Fibroblast of skin of back (primary cell): Measurements from ENCODE around the gene SBF2.
A peak's percentile ranks its signal among the peaks of the same experiment; 100 is the strongest.

Source experiments
- DNase-seq: peaks from one replicate; pipeline ENCODE4 v3.0.0-alpha.2; 2013

Gene SBF2

GRCh38 chr11:9840460-9841004, 453.5 kb downstream of the SBF2 start:
- DNase-seq: no peak

DNA sequence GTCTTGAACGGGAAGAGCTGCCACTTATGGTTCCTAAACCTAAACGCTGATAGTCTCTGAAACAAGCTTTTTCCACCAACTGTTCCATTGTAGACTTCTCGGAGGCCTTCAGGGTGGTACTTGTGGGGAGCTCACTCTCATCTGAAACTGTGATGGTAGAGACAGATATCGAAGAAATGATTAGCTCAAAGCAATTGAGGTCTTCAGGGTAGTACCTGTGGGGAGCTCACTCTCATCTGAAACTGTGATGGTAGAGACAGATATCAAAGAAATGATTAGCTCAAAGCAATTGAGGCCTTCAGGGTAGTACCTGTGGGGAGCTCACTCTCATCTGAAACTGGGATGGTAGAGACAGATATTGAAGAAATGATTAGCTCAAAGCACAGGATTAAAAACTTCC, 454.5 kb downstream of the SBF2 start:
- DNase-seq: no peak

- no peak for DNase-seq
Measured at GRCh38 chr11:9838961-9839360, 455.1 kb downstream of the SBF2 start.

GRCh38 chr11:9838229-9838628, 455.8 kb downstream of the SBF2 start:
- peak; percentile 67 for DNase-seq

DNA sequence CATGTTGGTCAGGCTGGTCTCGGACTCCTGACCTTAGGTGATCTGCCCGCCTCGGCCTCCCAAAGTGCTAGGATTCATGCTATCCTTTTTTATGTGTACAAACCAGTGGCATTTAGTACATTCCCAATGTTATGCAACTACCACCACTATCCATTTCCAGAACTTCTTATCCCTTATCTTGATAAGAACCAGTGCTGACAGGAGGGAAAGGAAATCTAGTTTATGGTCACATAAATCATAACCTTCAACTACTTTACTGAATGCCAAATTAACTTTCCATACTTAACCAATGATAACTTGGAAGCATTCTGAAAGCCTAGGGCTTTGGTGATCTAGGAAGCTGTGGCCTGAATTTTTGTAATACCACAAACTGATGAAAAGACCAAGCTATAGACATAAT, 459.7 kb downstream of the SBF2 start:
- DNase-seq: no peak

DNA sequence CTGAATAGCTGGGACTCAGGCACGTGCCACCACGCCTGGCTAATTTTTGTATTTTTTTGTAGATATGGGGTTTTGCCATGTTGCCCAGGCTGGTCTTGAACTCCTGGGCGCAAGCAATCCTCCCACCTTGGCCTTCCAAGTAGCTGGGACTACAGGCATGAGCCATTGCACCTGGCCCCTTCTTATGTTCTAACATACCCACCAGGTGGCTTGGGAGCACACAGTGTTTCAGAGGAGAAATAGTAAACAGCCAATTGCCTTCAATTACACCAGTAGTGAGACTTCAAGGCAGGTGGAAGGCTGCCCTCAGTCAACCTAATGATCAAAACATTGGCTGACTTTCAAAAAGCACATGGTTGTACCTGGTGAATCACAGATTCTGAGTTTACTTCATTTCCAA, 462.9 kb downstream of the SBF2 start:
- DNase-seq: no peak

- DNase-seq: no peak
Measured at GRCh38 chr11:9827708-9828107, 466.3 kb downstream of the SBF2 start.

DNA sequence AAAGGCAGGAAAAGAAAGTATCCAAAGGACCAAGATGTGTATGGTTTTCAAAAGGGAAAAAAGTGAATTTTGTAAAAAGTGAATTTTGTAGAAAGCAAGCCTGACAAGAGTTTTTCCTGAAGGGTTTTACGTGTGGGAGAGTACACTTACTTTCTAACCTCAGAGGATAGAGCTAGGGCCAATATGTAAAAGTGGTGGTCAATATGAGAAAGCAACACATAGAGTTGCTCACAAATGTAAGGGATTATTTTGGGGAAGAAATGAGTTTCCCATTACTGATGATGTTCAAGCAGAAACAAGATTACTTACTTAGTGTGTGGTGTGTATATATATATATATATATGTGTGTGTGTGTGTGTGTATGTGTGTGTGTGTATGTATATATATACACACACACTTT, 467.6 kb downstream of the SBF2 start:
- DNase-seq: no peak

- DNase-seq: no peak
Measured at GRCh38 chr11:9825895-9826294, 468.1 kb downstream of the SBF2 start.

- no peak for DNase-seq
Measured at GRCh38 chr11:9825315-9825714, 468.7 kb downstream of the SBF2 start.

- DNase-seq: no peak
Measured at GRCh38 chr11:9823887-9824385, 470.1 kb downstream of the SBF2 start.

GRCh38 chr11:9823439-9823838, 470.6 kb downstream of the SBF2 start:
- no peak for DNase-seq

DNA sequence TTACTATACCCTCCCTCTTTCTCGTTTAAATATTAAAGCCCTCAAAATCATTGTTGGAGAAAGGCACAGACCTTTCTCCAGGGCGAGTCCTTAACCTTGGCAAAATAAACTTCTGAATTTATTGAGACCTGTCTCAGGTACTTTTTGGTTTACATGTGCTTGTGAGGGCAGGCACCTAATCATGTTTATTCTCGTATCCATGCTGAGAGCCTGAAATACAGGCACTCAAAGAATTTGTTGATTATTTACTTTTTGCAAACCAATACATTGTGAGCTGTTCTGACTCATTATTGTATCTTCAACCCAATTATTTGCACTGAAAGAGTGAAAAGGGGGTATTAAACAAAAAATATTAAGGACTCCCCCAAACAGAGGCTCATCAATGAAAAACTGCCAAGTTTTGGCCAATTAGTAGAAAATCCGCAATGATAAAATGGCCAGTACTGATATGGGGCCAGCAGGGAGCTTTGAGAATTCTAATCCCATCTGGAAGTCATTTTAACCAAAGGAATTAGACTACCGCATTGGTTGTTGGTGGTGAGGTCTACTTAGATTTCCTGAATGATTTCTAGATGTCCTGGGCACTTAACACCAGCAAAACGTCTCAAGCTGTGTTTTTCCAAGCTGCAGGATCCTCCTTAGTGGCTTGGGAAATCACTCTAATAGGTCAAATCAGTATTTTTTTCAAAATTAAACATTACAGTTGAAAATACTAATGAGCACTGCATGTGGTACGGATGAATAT, 472.8 kb downstream of the SBF2 start:
- peak; percentile 67 for DNase-seq

GRCh38 chr11:9820260-9820659, 473.8 kb downstream of the SBF2 start:
- no peak for DNase-seq

GRCh38 chr11:9817191-9817590, 476.8 kb downstream of the SBF2 start:
- no peak for DNase-seq

- DNase-seq: peak; percentile 74
Measured at GRCh38 chr11:9815486-9816136, 478.4 kb downstream of the SBF2 start.

DNA sequence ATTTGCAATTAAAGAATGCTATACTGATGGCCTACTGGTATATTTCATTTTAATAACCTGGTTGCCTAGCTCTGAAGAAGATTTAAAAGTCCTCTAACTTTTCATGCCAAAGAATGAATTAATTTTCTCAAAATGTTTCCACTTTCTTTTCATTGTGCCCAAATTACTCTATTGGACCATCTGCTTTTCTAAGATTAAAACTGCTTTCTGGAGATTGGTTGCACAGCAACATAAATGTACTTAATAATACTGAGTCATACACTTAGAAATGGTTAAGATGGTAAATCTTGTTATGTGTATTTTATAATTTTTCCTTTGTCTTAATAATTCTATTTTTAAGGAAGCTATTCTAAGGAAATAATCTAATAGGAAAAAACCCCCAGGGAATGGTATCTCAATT, 479.9 kb downstream of the SBF2 start:
- DNase-seq: no peak

- DNase-seq: peak; percentile 64
Measured at GRCh38 chr11:9808943-9809342, 485.1 kb downstream of the SBF2 start.

DNA sequence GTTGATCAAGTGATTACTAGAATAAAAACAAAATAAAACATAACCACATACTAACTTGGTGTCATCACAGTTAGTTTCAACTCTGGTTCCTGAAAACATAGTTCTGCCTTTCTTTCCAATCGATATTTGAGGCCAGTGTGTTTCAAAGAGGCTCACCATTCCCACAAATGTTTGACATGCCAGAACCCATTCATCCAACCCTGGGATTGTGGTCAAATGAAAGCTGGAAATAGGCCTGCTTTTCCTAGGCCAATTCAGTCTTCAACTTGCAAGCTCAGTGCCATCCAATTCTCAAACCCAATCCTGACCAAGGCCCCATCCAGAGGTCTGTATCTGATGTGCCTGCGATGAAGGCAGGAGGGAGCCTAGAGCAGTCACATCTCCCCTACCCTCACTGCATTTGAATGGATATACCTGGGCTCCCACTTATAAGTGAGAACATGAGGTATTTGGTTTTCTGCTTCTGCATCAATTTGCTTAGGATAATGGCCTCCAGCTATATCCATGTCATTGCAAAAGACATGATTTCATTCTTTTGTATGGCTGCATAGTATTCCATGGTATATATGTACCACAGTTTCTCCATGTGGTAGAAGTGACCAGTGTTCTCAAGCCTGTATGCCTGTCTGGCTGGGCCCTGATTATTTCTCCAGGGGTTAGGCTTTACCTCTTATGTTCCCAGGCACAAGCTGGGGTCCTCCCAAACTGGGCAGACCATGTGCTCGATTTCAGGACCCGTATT, 486.9 kb downstream of the SBF2 start:
- DNase-seq: no peak

GRCh38 chr11:9804419-9804902, 489.6 kb downstream of the SBF2 start:
- DNase-seq: no peak

GRCh38 chr11:9803685-9804418, 490.2 kb downstream of the SBF2 start:
- no peak for DNase-seq

- DNase-seq: peak; percentile 94
Measured at GRCh38 chr11:9802291-9802861, 491.6 kb downstream of the SBF2 start.
